Spinal cord (tissue), 10 donors: ENCODE data around the gene MAT2A. TPM values are rescaled to one million over a fixed set of nuclear protein-coding genes. Genes with fewer than 3 reads are reported as not detected.

Experiments used
- DNase-seq, 6 donors: peaks; one replicate each; pipeline versions ENCODE4 v3.0.0 to v3.0.0-alpha.2; 2013 to 2015; ENCODE audit warnings: low spot score in 6 of 6, low read depth in 4 of 6
- H3K27ac ChIP-seq: one replicate; pipeline ENCODE4 v1.5.1; 2013; ENCODE audit warnings: low read depth, low read length, control low read depth
- H3K27me3 ChIP-seq: one replicate; pipeline ENCODE4 v1.6.1; 2013; ENCODE audit warnings: low read length; ENCODE audit not compliant: control insufficient read depth, insufficient read depth
- H3K36me3 ChIP-seq: one replicate; pipeline ENCODE4 v1.6.1; 2013; ENCODE audit warnings: low read length; ENCODE audit not compliant: control insufficient read depth, insufficient read depth
- H3K4me1 ChIP-seq: one replicate; pipeline ENCODE4 v1.6.1; 2013; ENCODE audit warnings: low read length; ENCODE audit not compliant: control insufficient read depth, insufficient read depth
- H3K4me3 ChIP-seq: one replicate; pipeline ENCODE4 v1.5.1; 2013; ENCODE audit warnings: low read depth, low read length, control low read depth
- H3K9me3 ChIP-seq: one replicate; pipeline ENCODE4 v1.6.1; 2013; ENCODE audit warnings: low read length; ENCODE audit not compliant: control insufficient read depth, insufficient read depth
- WGBS: methylation state at CpG from one replicate; pipeline ENCODE4 v1.1.5; 2013; ENCODE audit warnings: missing lambda C conversion rate; ENCODE audit not compliant: insufficient coverage; 5-methylcytosine and 5-hydroxymethylcytosine counted together
- polyA plus RNA-seq, 2 donors: library from polyadenylated mRNA; unstranded; fragments of 120-200 nt; gene quantifications; one replicate each; pipeline ENCODE4 v1.2.1, GENCODE V29; 2013; ENCODE audit not compliant: insufficient read length in 2 of 2
- total RNA-seq, 2 donors: library from RNA; depleted of rRNA in 1 of 2; stranded (reverse); fragments of 120-200 nt in 1 of 2; fragments of >200 nt in 1 of 2; gene quantifications; one replicate each; pipeline versions ENCODE4 v1.2.3 to v1.2.4, GENCODE V29; 2013 to 2014
- donor health status: healthy.

MAT2A gene
- total and polyA plus RNA-seq, 4 donors, result 112 to 337 (median 223) TPM

DNA sequence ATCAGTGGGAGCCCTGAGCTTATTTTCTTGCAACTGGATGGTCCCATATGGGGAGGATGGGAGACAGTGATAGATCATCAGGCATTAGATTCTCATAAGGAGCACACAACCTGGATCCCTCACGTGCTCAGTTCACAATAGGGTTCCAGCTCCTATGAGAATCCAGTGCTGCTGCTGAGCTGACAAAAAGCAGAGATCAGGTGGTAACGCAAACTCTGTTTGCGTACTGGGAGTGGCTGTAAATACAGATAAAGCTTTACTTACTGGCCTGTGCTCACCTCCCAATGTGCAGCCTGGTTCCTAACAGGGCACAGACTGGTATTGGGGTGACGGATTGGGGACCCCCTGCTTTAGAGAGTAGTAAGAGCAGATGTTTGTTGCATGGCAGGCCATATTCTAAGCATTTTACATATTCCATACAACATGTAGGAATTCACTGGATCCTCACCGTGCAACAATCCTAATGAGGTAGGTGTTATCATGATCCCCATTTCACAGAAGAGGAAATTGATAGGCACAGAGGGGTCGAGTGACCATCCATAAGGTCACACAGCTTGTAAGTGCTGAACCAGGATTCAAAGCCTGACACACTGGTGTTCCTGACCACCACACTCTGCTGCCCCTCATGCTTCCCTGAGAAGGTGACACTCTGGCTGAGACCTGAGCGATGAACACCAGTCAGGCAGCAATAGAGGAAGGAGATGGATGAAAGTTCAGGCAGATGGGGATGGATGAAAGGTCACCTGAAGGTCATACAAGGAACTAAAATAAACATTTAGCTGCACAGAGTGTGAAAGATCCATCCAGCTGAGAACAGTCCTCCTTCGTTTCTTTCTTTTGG, 15.7 kb upstream of the MAT2A start:
- H3K27ac ChIP-seq, result peak overlapping the region; percentile 88

DNA sequence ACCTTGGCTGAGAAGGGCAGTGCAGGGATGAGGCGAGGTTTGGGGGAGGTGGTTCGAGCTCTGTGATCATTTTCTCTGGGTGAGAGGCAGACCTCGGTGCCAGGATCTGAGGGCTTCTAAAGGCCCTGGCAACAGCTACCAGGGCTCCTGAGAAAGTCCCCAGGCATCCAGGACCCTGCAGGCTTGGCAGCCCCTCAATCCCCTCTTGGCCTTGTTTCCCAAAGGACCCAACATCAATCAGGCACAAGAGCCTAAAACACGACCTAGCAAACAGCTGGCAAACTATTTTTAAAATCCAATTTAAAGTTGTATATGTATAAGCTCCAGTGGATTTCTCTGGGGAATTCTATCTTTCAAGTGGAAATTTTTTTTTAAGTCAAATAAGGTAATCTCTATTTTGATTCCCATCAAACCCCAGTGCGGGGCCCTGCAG, 15.0 kb upstream of the MAT2A start:
- no peaks in the 10 kb centered on the region for H3K27me3 ChIP-seq
- peaks cover 32% of the 10 kb centered on the region for H3K4me1 ChIP-seq
- WGBS, result 38% methylated on average over 2 of the region's 5 CpGs
- H3K36me3 ChIP-seq, result no peaks in the 10 kb centered on the region
- no peaks in the 10 kb centered on the region for H3K9me3 ChIP-seq
- DNase-seq, result peak in 4 of 6 donors; percentile 66 to 89 (median 83)
- peak overlapping the region; percentile 88 for H3K27ac ChIP-seq
- no peak overlapping the region for H3K4me3 ChIP-seq

More for the DNA sequence above, 15.7 kb upstream of the MAT2A start:
- Histone ChIP-seq H3K36me3 (no peaks in the 10 kb centered on the region), H3K27me3 (no peaks in the 10 kb centered on the region), H3K4me3 (no peak overlapping the region), H3K9me3 (no peaks in the 10 kb centered on the region), H3K4me1 (peaks cover 32% of the 10 kb centered on the region)
- WGBS, result 61% methylated on average over 6 of the region's 8 CpGs
- DNase-seq, result no peak

DNA sequence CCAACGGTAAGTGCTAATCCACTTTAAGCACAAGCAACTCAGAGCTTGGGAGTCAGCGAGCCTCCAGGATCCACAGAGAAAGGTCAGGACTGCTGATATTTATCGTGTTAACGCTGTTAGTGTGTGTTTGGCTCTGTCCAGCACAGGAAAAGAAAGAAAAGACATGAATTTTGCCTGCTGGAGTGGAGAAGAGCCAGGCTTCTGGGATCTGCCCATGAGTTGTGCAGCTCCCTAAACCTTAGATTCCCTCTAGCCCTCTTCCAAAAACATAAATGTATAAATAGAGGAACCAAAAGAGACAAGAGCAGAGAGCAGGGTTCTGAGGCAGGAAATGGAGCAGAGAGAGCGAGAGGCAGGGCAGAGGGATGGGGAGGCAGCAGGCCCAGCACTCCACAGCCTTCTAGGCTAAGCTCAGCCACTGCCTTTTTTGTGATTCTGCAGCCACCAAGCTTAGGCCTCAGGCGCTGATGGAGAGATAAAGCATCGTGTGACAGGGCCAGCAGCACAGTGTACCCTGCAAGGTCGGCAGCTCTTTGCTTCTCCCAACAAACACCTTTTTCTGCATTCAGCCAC, 14.5 kb upstream of the MAT2A start:
- Histone ChIP-seq H3K36me3 (no peaks in the 10 kb centered on the region), H3K9me3 (no peaks in the 10 kb centered on the region), H3K4me1 (peaks cover 32% of the 10 kb centered on the region), H3K27ac (peak overlapping the region; percentile 88), H3K4me3 (no peak overlapping the region), H3K27me3 (no peaks in the 10 kb centered on the region)
- peak in 2 of 6 donors; percentile 73 to 80 for DNase-seq
- 13% methylated on average over 5 of the region's 8 CpGs for WGBS

DNA sequence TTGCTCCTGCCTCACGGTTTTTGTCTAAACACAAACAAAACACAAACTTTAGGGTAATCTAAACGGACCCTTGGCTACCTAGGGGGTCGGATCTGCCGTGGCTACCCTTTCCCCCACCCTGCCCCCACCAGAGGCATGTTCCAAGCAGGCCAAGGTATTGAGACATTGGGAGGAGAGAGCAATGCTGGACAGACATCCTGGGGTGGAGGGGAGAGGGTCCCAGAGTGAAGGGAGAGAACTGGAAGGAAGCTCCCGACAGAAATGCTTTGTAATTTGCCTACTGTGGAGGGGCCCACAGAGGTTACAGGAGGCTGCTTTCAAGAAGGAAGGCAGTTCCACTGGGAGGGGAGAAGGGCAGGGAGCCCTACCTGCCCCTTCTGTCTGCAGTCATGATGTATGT, 13.9 kb upstream of the MAT2A start:
- H3K36me3 ChIP-seq, result no peaks in the 10 kb centered on the region
- DNase-seq, result no peak
- H3K27me3 ChIP-seq, result no peaks in the 10 kb centered on the region
- 18% methylated on average over 1 of the region's 5 CpGs for WGBS
- H3K4me1 ChIP-seq, result peaks cover 32% of the 10 kb centered on the region
- H3K4me3 ChIP-seq, result no peak overlapping the region
- H3K27ac ChIP-seq, result peak overlapping the region; percentile 88
- no peaks in the 10 kb centered on the region for H3K9me3 ChIP-seq

DNA sequence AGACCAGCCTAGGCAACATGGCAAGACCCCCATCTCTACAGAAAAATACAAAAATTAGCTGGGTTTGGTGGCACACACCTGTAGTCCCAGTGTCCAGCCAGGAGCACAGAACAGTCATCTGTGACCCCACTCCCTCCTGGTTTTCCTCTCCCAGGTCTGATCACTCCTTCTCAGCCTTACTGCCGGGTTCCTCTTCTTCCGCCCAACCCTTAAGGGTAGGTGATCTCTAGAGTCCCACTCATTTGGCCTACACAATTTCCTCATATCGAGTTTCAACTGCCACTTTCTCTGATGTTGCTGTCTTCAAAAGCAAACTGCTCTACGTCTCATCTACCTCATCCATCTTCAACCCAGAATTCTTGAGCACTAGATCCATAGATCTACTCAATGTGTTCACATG, 13.4 kb upstream of the MAT2A start:
- Histone ChIP-seq H3K27me3 (no peaks in the 10 kb centered on the region), H3K9me3 (no peaks in the 10 kb centered on the region), H3K4me1 (peaks cover 32% of the 10 kb centered on the region), H3K27ac (peak overlapping the region; percentile 88), H3K36me3 (no peaks in the 10 kb centered on the region), H3K4me3 (no peak overlapping the region)
- no peak for DNase-seq
- WGBS, result 81% methylated on average over 4 of the region's 4 CpGs

DNA sequence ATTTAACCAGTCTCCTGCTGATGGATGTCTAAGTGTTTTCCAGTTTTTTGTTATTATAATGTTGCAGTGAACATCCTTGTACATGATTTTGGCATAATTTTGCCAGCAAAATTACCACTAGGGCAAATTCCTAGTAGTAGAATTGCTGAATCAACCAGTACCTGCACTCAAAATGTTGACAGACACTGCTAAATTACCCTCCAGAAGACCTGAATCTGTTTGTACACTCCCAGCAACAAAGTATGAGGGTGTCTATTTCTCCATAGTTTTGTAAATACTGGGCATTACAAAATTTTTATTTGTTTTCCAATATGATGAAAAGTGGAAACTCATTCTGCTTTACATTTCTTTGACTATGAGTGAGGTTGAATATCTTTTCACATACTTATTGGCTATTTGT, 11.2 kb upstream of the MAT2A start:
- no peak for DNase-seq
- no peaks in the 10 kb centered on the region for H3K36me3 ChIP-seq
- H3K4me3 ChIP-seq, result no peak overlapping the region
- no peaks in the 10 kb centered on the region for H3K9me3 ChIP-seq
- H3K4me1 ChIP-seq, result peaks cover 32% of the 10 kb centered on the region
- no peak overlapping the region for H3K27ac ChIP-seq
- no peaks in the 10 kb centered on the region for H3K27me3 ChIP-seq

DNA sequence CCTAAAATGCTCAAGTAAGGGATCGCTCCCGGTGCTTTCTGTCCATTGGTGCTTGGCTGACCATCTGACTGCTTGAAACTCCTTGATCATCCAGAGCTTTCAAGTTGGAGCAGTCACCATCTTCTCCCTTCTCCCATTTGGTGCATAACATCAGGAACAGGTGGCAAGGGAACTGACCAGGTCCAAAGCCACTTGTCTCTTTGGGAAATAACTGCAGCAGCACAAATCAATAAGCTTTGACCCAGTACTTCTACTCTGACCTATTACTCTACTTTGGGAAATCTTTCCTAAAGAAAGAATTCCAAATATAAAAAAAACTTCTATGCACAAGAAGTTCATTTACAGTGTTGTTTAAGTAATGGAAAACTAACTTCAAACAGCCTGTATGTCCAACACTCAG, 10.6 kb upstream of the MAT2A start:
- H3K36me3 ChIP-seq, result no peaks in the 10 kb centered on the region
- 91% methylated on average over 2 of the region's 2 CpGs for WGBS
- H3K4me3 ChIP-seq, result no peak overlapping the region
- no peak for DNase-seq
- H3K27ac ChIP-seq, result no peak overlapping the region
- peaks cover 28% of the 10 kb centered on the region for H3K4me1 ChIP-seq
- H3K9me3 ChIP-seq, result no peaks in the 10 kb centered on the region
- no peaks in the 10 kb centered on the region for H3K27me3 ChIP-seq

DNA sequence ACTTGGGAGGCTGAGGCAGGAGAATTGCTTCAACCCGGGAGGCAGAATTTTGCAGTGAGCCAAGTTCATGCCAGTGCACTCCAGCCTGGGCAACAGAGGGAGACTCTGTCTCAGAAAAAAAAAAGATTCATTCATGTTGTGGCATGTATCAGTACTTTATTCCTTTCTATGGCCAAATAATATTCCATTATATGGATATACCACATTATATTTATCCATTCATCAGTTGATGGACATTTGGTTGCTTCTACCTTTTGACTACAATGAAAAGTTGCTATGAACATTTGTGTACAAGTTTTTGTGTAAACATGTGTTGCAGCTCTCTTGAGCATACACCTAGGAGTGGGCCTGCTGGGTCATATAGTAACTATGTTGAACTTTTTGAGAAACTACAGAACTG, 9.2 kb upstream of the MAT2A start:
- Histone ChIP-seq H3K27me3 (no peaks in the 10 kb centered on the region), H3K27ac (no peak overlapping the region), H3K4me3 (no peak overlapping the region), H3K36me3 (no peaks in the 10 kb centered on the region), H3K4me1 (peaks cover 14% of the 10 kb centered on the region), H3K9me3 (no peaks in the 10 kb centered on the region)
- DNase-seq, result no peak
- 88% methylated on average over 1 of the region's 1 CpG for WGBS

DNA sequence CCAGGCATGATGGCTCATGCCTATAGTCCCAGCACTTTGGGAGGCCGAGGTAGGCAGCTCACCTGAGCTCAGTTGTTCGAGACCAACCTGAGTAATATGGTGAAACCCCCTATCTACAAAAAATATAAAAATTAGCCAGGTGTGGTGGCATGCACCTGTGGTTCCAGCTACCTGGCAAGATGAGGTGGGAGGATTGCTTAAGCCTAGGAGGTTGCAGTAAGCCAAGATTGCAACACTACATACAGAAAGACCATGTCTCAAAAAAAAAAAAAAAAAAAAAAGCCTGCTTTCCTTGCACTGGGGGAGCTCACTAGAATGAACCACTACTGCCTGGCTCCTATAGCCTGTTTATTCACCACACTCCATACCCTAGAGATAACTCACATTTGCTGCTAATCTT, 7.4 kb upstream of the MAT2A start:
- no peaks in the 10 kb centered on the region for H3K36me3 ChIP-seq
- H3K4me1 ChIP-seq, result peaks cover under 1% of the 10 kb centered on the region
- DNase-seq, result no peak
- H3K4me3 ChIP-seq, result no peak overlapping the region
- no peak overlapping the region for H3K27ac ChIP-seq
- no peaks in the 10 kb centered on the region for H3K9me3 ChIP-seq
- H3K27me3 ChIP-seq, result no peaks in the 10 kb centered on the region
- WGBS, result no CpG with 5 or more reads among the region's 2 CpGs

DNA sequence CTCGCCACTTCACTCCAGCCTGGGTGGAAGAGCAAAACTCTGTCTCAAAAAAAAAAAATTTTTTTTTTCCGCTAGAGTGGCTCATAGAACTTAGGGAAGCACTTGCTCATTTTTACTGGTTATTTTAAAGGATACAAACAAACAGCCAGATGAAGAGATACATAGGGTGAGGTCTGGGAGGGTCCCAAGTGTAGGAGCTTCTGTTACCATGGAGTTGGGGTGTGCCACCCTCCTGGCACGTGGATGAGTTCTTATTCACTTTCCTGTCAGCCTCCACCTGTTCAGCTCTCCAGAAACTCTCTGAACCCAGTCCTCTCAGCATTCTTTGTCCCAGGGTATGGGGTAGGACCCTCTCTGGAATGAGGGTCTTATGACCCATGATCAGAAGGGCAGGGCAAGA, 4.9 kb upstream of the MAT2A start:
- H3K36me3 ChIP-seq, result no peaks in the 10 kb centered on the region
- H3K27ac ChIP-seq, result no peak overlapping the region
- DNase-seq, result no peak
- H3K27me3 ChIP-seq, result no peaks in the 10 kb centered on the region
- H3K4me1 ChIP-seq, result peaks cover 14% of the 10 kb centered on the region
- no peak overlapping the region for H3K4me3 ChIP-seq
- no peaks in the 10 kb centered on the region for H3K9me3 ChIP-seq
- no CpG with 5 or more reads among the region's 3 CpGs for WGBS
